ENCODE results near the gene NEU3. TPM values are rescaled to one million over a fixed set of nuclear protein-coding genes. Genes with fewer than 3 reads are reported as not detected.

Gene NEU3
- total and polyA plus RNA-seq, 8 donors: 9.7 to 15.3 (median 14.6) TPM

- H3K4me3 ChIP-seq: no peak overlapping the region
- no peak overlapping the region for H3K27ac ChIP-seq
- no peak for TF ChIP-seq CTCF (IDR thresholded peaks at IDR 0.05)
- DNase-seq (no peak), ATAC-seq (no peak)
- H3K27me3 ChIP-seq: no peaks in the 10 kb centered on the region
- intact Hi-C loops (cut with DNase I): no loop called here
- no peaks in the 10 kb centered on the region for H3K36me3 ChIP-seq
- H3K9me3 ChIP-seq: no peaks in the 10 kb centered on the region
- no peaks in the 10 kb centered on the region for H3K4me1 ChIP-seq
Measured at GRCh38 chr11:75059299-75059698, 70.6 kb downstream of the NEU3 start.

- ATAC-seq (no peak), DNase-seq (no peak)
- H3K9me3 ChIP-seq: no peaks in the 10 kb centered on the region
- no peak for TF ChIP-seq CTCF (IDR thresholded peaks at IDR 0.05)
- H3K4me3 ChIP-seq: no peak overlapping the region
- H3K4me1 ChIP-seq: no peaks in the 10 kb centered on the region
- no peaks in the 10 kb centered on the region for H3K36me3 ChIP-seq
- H3K27ac ChIP-seq: no peak overlapping the region
- intact Hi-C loops (cut with DNase I): no loop called here
- no peaks in the 10 kb centered on the region for H3K27me3 ChIP-seq
Measured at GRCh38 chr11:75063741-75064314, 75.1 kb downstream of the NEU3 start.

- H3K4me3 ChIP-seq: no peak overlapping the region
- no peak overlapping the region for H3K27ac ChIP-seq
- H3K9me3 ChIP-seq: no peaks in the 10 kb centered on the region
- ATAC-seq (no peak), DNase-seq (no peak)
- TF ChIP-seq CTCF (IDR thresholded peaks at IDR 0.05): no peak
- intact Hi-C loops (cut with DNase I): no loop called here
- H3K27me3 ChIP-seq: peaks cover 0 to 4% of the 10 kb centered on the region in 2 donors
- no peaks in the 10 kb centered on the region for H3K4me1 ChIP-seq
- no peaks in the 10 kb centered on the region for H3K36me3 ChIP-seq
Measured at GRCh38 chr11:75066061-75066460, 77.3 kb downstream of the NEU3 start.

Other genes with a start within 250 kb of the NEU3 start
- 10 to 100 TPM; 19.4 to 23.6 TPM for gene RNF169, start 240.1 kb upstream of the NEU3 start, total RNA-seq
- gene RNF169, start 240.1 kb upstream of the NEU3 start, polyA plus RNA-seq (ENCODE audit: insufficient read length in 6 of 6): 10 to 100 TPM; 20.6 to 23.2 (median 22.2) TPM
- gene XRRA1, start 39.8 kb upstream of the NEU3 start, total RNA-seq: 10 to 100 TPM; 11.7 to 19.8 TPM
- 10 to 100 TPM in 5 of 6 donors, 1 to 10 TPM in 1; 8.4 to 21.3 (median 16.7) TPM for gene XRRA1, start 39.8 kb upstream of the NEU3 start, polyA plus RNA-seq (ENCODE audit: insufficient read length in 6 of 6)
- gene SPCS2, start 39.7 kb upstream of the NEU3 start, total RNA-seq: 100 to 1,000 TPM; 173 to 231 TPM
- 100 to 1,000 TPM; 160 to 202 (median 173) TPM for gene SPCS2, start 39.7 kb upstream of the NEU3 start, polyA plus RNA-seq (ENCODE audit: insufficient read length in 6 of 6)
- gene OR2AT4, start 107.9 kb downstream of the NEU3 start, total RNA-seq: not detected
- gene OR2AT4, start 107.9 kb downstream of the NEU3 start, polyA plus RNA-seq (ENCODE audit: insufficient read length in 6 of 6): under 1 TPM; 0.04 to 0.11 (median 0.06) TPM
- gene SLCO2B1, start 162.2 kb downstream of the NEU3 start, total RNA-seq: 100 to 1,000 TPM; 145 to 220 TPM
- gene SLCO2B1, start 162.2 kb downstream of the NEU3 start, polyA plus RNA-seq (ENCODE audit: insufficient read length in 6 of 6): 10 to 100 TPM; 20.5 to 30.7 (median 26.7) TPM

Data from left lung (tissue), 10 donors.